ENCODE measurements around the gene FHOD1.

DNA sequence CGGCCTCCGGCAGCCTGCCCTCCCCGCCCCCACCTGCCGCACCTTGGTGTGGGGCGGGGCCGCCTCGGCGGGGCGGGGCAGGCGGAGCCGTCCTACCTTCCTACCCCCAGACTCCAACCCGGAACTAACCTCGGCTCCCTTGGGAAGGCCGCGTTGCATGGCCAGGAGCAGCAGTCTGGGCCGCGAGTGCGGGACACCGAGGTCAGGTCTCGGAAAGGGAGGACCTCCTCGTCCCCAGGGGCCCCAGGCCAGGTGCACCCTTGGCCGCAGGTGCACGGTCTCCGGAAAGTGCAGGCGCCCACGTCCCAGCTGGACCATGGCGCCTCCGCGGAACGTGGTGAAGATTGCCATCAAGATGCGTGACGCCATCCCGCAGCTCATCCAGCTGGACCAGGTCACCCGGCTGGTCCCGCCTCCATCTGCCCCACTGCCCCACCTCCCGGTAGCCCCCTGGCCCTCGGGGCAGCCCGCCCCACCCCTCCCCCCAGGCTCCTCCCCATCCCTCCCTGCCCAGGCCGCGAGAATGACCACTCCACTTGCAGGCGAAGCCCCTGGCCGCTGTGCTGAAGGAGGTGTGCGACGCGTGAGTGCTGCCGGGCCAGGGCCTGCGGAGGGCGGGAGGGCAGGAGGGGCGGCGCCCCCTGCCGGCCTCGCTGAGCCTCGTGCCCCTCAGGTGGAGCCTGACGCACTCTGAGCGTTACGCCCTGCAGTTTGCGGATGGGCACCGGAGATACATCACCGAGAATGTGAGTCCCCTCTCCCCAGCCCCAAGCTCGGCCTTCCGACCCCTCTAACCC is 48.1 kb downstream of the FHOD1 start, which contains the start of gene ELMO3:
- TF ChIP-seq, protein P1, sequence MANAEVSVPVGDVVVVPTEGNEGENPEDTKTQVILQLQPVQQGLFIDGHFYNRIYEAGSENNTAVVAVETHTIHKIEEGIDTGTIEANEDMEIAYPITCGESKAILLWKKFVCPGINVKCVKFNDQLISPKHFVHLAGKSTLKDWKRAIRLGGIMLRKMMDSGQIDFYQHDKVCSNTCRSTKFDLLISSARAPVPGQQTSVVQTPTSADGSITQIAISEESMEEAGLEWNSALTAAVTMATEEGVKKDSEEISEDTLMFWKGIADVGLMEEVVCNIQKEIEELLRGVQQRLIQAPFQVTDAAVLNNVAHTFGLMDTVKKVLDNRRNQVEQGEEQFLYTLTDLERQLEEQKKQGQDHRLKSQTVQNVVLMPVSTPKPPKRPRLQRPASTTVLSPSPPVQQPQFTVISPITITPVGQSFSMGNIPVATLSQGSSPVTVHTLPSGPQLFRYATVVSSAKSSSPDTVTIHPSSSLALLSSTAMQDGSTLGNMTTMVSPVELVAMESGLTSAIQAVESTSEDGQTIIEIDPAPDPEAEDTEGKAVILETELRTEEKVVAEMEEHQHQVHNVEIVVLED (CRISPR knock-in tag; IDR thresholded peaks at IDR 0.05): no peak
- no peak for TF ChIP-seq ZHX1 (conservative IDR thresholded peaks at IDR 0.05; ENCODE audit: low read length)
- TF ChIP-seq ARID2 (IDR thresholded peaks at IDR 0.05): no peak
- no peak for TF ChIP-seq ILK (tag; IDR thresholded peaks at IDR 0.05; ENCODE audit: borderline replicate concordance, low read depth)
- TF ChIP-seq E2F4 (CRISPR knock-in tag; IDR thresholded peaks at IDR 0.05; ENCODE audit: low read depth): no peak
- TF ChIP-seq, protein P2, sequence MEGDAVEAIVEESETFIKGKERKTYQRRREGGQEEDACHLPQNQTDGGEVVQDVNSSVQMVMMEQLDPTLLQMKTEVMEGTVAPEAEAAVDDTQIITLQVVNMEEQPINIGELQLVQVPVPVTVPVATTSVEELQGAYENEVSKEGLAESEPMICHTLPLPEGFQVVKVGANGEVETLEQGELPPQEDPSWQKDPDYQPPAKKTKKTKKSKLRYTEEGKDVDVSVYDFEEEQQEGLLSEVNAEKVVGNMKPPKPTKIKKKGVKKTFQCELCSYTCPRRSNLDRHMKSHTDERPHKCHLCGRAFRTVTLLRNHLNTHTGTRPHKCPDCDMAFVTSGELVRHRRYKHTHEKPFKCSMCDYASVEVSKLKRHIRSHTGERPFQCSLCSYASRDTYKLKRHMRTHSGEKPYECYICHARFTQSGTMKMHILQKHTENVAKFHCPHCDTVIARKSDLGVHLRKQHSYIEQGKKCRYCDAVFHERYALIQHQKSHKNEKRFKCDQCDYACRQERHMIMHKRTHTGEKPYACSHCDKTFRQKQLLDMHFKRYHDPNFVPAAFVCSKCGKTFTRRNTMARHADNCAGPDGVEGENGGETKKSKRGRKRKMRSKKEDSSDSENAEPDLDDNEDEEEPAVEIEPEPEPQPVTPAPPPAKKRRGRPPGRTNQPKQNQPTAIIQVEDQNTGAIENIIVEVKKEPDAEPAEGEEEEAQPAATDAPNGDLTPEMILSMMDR (IDR thresholded peaks at IDR 0.05 in 2 of 3, conservative IDR thresholded peaks at IDR 0.05 in 1 of 3; ENCODE audit: insufficient read depth in 2 of 3, low read depth in 1 of 3, low read length in 3 of 3): 0 out of 6 replicates have a peak, but pooled peaks of 1 of the 3 experiments have one; percentile 8
- TF ChIP-seq HNRNPUL1 (IDR thresholded peaks at IDR 0.05; ENCODE audit: low read length): no peak
- no peak for TF ChIP-seq TEAD2 (tag; IDR thresholded peaks at IDR 0.05)
- no peak for TF ChIP-seq CREBBP (IDR thresholded peaks at IDR 0.05; ENCODE audit: low read depth, low read length)
- no peak for TF ChIP-seq POLR2A (conservative IDR thresholded peaks at IDR 0.05)
- no peak for TF ChIP-seq ZNF780A (CRISPR knock-in tag; IDR thresholded peaks at IDR 0.05)
- no peak for TF ChIP-seq ZBTB26 (CRISPR knock-in tag; IDR thresholded peaks at IDR 0.05)
- TF ChIP-seq TRIM28 (IDR thresholded peaks at IDR 0.05): no peak

Data from K562 (cell line).